Fibroblast of lung (primary cell): ENCODE data around the gene ZNF79. TPM values are rescaled to one million over a fixed set of nuclear protein-coding genes. Genes with fewer than 3 reads are reported as not detected.

Source experiments
- DNase-seq, 2 donors: peaks; one replicate each; pipeline versions ENCODE4 v3.0.0 to v3.0.0-alpha.2; 2010; ENCODE audit warnings: low read depth in 2 of 2
- H2AFZ ChIP-seq: 2 replicates; pipeline ENCODE4 v1.5.1; 2012; ENCODE audit warnings: low read length, control low read depth, inconsistent platforms
- H3K27ac ChIP-seq: 2 replicates; pipeline ENCODE4 v1.5.1; 2011; ENCODE audit warnings: low read length, control low read depth; ENCODE audit not compliant: insufficient read depth
- H3K27me3 ChIP-seq: 2 replicates; pipeline ENCODE4 v1.5.1; 2011; ENCODE audit warnings: mild to moderate bottlenecking, low read length; ENCODE audit not compliant: control insufficient read depth, insufficient read depth
- H3K36me3 ChIP-seq: 2 replicates; pipeline ENCODE4 v1.5.1; 2011; ENCODE audit warnings: low read length; ENCODE audit not compliant: control insufficient read depth, insufficient read depth
- H3K4me1 ChIP-seq: 2 replicates; pipeline ENCODE4 v1.5.1; 2011; ENCODE audit warnings: low read length; ENCODE audit not compliant: control insufficient read depth, insufficient read depth; ENCODE audit errors: extremely low read depth
- H3K4me2 ChIP-seq: 2 replicates; pipeline ENCODE4 v1.5.1; 2011; ENCODE audit warnings: low read length, control low read depth; ENCODE audit not compliant: insufficient read depth; ENCODE audit errors: extremely low read depth
- H3K4me3 ChIP-seq, 4 experiments: fragments of 200-600 bp in 1 of 4; sonication (generic) in 1 of 4; replicated peaks in 1 of 4; 2 replicates each; pipeline ENCODE4 v1.5.1; 2011 to 2016; ENCODE audit warnings: low read length in 4 of 4, low read depth in 3 of 4, mild to moderate bottlenecking in 3 of 4, control low read depth in 2 of 4, inconsistent platforms in 1 of 4, mixed read lengths in 1 of 4; ENCODE audit not compliant: insufficient read depth in 1 of 4; ENCODE audit errors: control extremely low read depth in 1 of 4
- H3K79me2 ChIP-seq: 2 replicates; pipeline ENCODE4 v1.5.1; 2012; ENCODE audit warnings: mild to moderate bottlenecking, low read length, inconsistent platforms; ENCODE audit not compliant: control insufficient read depth, insufficient read depth
- H3K9ac ChIP-seq: 2 replicates; pipeline ENCODE4 v1.5.1; 2011; ENCODE audit warnings: mild to moderate bottlenecking, low read length, control low read depth; ENCODE audit not compliant: insufficient read depth
- H3K9me3 ChIP-seq: 2 replicates; pipeline ENCODE4 v1.5.1; 2012; ENCODE audit warnings: low read depth, low read length; ENCODE audit not compliant: control insufficient read depth, insufficient read depth
- H4K20me1 ChIP-seq: 2 replicates; pipeline ENCODE4 v1.5.1; 2011; ENCODE audit warnings: low read length; ENCODE audit not compliant: control insufficient read depth, insufficient read depth; ENCODE audit errors: extremely low read depth
- CTCF ChIP-seq, 2 donors: IDR thresholded peaks in 1 of 2; conservative IDR thresholded peaks in 1 of 2; 1 replicate in 1 of 2; 2 replicates in 1 of 2; pipeline ENCODE4 v1.5.1; 2011 to 2012; ENCODE audit warnings: low read length in 2 of 2, control low read depth in 1 of 2, inconsistent platforms in 1 of 2, low read depth in 1 of 2, mild to moderate bottlenecking in 1 of 2
- EZH2 ChIP-seq: IDR thresholded peaks from 2 replicates; pipeline ENCODE4 v1.5.1; 2012; ENCODE audit warnings: low read length, control low read depth, mild to moderate bottlenecking; ENCODE audit errors: missing control alignments
- polyA plus RNA-seq, 2 donors: library from polyadenylated mRNA; depleted of rRNA in 1 of 2; stranded (reverse) in 1 of 2; unstranded in 1 of 2; fragments of >200 nt; gene quantifications; 2 replicates each; pipeline ENCODE4 v1.2.1, GENCODE V29; 2011 to 2012; ENCODE audit warnings: missing spikeins in 1 of 2
- total RNA-seq: library from RNA; depleted of rRNA; stranded (reverse); fragments of >200 nt; gene quantifications from 2 replicates; pipeline ENCODE4 v1.2.1, GENCODE V29; 2014

Gene ZNF79
- total and polyA plus RNA-seq, 2 donors (not counting 1 experiment from before 2014, with no cell fraction given) = 4.9 to 15.0 TPM

DNA sequence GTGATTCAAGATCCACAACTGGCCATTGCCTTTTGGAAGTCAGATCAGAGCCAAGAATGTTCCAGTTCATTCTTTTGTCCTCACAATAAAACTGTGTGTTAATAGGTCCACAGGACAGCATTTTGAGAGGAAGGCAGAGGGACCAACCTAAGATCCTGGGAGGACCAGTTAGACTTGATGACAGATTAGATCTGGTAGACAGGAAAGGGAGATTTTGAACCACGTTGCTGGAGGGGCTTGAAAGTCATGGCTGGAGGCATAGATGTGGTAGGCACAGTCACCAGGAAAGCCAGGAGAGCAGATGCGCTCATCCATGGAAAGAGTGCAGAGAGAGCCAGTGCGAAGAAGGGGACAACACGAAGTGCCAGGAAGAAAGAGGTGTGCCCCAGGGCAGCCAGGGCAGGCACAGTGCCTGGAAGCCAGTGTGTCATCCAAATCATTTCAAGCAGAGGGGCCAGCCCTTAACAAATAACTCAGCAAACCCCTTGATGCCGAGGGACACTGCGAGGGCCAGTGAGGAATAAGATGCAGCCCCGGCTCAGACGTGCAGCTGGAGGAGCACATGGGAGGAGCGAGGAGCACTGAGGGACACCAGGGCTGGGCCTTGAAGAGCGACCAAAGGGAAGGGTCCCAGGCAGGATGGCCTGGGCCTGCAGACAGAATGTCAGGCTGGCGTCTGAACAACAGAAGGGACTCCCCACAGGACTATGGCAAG is 40.0 kb upstream of the ZNF79 start:
- Histone ChIP-seq H3K27ac (no peak overlapping the region), H3K4me3 (no peak overlapping the region), H2AFZ (no peak overlapping the region), H3K36me3 (no peaks in the 10 kb centered on the region), H3K4me1 (peaks cover 10% of the 10 kb centered on the region), H3K9me3 (no peaks in the 10 kb centered on the region), H3K4me2 (no peak overlapping the region), H3K79me2 (no peaks in the 10 kb centered on the region), H3K9ac (no peak overlapping the region), H4K20me1 (no peaks in the 10 kb centered on the region), H3K27me3 (peaks cover 8% of the 10 kb centered on the region)
- TF ChIP-seq EZH2 (no peak), CTCF (conservative IDR thresholded peaks at IDR 0.05 in 1 of 2, IDR thresholded peaks at IDR 0.05 in 1 of 2; ENCODE audit: low read depth in 1 of 2, low read length in 2 of 2) (no peak)
- no peak for DNase-seq

DNA sequence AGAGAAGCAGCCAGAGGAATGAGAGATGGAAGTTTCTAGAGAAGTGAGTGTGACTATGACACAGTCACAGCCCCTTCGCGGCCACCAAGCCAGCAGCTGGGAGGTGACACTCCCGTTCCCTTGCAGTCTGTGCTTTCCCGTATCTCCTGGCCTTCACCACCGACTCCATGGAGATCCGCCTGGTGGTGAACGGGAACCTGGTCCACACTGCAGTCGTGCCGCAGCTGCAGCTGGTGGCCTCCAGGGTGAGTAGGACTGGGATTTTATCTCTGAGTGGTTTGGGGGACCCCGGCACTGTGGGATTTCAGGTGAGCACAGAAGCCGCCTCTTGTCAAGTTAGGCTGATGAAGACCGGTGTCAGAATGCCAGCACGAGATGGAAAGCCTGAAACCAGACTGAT is 39.3 kb upstream of the ZNF79 start:
- Histone ChIP-seq H3K9ac (no peak overlapping the region), H3K4me2 (no peak overlapping the region), H3K9me3 (no peaks in the 10 kb centered on the region), H3K4me3 (no peak overlapping the region), H2AFZ (no peak overlapping the region), H3K27ac (no peak overlapping the region), H3K79me2 (no peaks in the 10 kb centered on the region), H3K36me3 (no peaks in the 10 kb centered on the region), H3K4me1 (peaks cover 10% of the 10 kb centered on the region), H4K20me1 (no peaks in the 10 kb centered on the region), H3K27me3 (peaks cover 8% of the 10 kb centered on the region)
- DNase-seq = no peak
- TF ChIP-seq EZH2 (no peak), CTCF (conservative IDR thresholded peaks at IDR 0.05 in 1 of 2, IDR thresholded peaks at IDR 0.05 in 1 of 2; ENCODE audit: low read depth in 1 of 2, low read length in 2 of 2) (no peak)

GRCh38 chr9:127386249-127386648 is 37.9 kb upstream of the ZNF79 start:
- Histone ChIP-seq H3K9ac (no peak overlapping the region), H2AFZ (no peak overlapping the region), H3K4me2 (no peak overlapping the region), H3K27ac (no peak overlapping the region), H3K27me3 (peaks cover 8% of the 10 kb centered on the region), H3K9me3 (no peaks in the 10 kb centered on the region), H3K4me3 (no peak overlapping the region), H3K79me2 (no peaks in the 10 kb centered on the region), H3K4me1 (peaks cover 10% of the 10 kb centered on the region), H3K36me3 (no peaks in the 10 kb centered on the region), H4K20me1 (no peaks in the 10 kb centered on the region)
- DNase-seq = no peak
- no peak for TF ChIP-seq CTCF (conservative IDR thresholded peaks at IDR 0.05 in 1 of 2, IDR thresholded peaks at IDR 0.05 in 1 of 2; ENCODE audit: low read depth in 1 of 2, low read length in 2 of 2)
- no peak for TF ChIP-seq EZH2
